HS-27A (cell line): ENCODE results near the gene KREMEN1.

Experiments
- DNase-seq: peaks from one replicate; pipeline ENCODE4 v3.0.0-alpha.2; 2012; ENCODE audit warnings: low read depth, missing footprints

KREMEN1 gene

GRCh38 chr22:29190051-29190450 is 117.2 kb downstream of the KREMEN1 start:
- DNase-seq = no peak

GRCh38 chr22:29190918-29191317 is 118.1 kb downstream of the KREMEN1 start:
- no peak for DNase-seq

DNA sequence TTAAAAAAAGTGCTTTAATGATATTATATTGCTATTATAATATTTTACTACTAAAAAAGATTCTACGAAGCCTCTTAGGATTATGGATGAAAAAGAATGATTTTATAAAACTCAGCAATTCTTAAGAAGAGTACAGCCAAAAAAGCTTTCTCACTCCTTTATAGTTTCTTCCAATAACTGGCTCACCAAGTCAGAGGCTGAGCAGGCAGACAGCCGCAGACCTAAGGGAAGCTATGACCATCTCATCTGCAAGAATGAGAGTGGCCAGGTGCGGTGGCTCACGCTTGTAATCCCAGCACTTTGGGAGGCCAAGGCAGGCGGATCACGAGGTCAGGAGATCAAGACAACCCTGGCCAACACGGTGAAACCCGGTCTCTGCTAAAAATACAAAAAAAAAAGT is 120.2 kb downstream of the KREMEN1 start:
- no peak for DNase-seq

- DNase-seq = no peak
These were observed 121.3 kb downstream of the KREMEN1 start for GRCh38 chr22:29194184-29194583.

DNA sequence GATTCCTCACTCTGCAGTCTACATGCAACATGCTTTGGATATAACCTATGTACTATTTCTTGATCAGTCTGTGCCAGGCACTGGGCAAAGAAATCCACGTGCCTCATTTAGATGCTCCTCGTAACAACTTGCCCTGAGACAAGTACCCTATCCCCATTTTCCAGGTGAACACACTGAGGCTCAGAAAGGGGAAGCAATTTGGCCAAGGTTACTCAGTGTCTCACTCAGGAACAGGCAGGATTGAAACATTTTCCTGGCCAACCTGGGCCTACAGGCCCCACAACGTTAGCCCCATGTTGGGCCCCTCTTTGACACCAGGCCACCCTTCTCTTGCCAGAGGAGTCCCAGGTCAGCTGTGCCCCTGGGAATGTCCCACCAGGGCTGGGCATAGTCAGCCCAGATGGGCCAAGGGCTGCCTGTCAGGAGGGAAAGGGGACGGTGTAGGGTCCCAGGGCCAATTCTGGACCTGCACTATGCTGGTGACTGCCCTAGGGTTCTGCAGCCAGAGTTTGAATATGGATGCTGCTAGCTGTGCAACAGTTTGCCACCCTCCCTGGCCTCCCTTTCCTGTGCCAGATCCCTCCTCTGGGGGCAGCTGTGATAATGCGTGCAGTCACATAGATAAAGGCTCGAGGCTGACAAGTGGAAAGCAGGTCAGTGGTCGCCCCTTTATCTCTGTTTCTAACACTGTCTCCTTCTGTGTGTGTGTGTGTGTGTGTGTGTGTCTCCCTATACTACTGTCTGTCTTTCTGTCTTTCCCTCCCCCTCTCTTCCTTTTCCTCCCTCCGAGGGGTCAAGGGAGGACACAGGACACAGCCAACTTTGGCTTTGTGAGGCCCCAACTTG is 122.5 kb downstream of the KREMEN1 start:
- DNase-seq = no peak

DNA sequence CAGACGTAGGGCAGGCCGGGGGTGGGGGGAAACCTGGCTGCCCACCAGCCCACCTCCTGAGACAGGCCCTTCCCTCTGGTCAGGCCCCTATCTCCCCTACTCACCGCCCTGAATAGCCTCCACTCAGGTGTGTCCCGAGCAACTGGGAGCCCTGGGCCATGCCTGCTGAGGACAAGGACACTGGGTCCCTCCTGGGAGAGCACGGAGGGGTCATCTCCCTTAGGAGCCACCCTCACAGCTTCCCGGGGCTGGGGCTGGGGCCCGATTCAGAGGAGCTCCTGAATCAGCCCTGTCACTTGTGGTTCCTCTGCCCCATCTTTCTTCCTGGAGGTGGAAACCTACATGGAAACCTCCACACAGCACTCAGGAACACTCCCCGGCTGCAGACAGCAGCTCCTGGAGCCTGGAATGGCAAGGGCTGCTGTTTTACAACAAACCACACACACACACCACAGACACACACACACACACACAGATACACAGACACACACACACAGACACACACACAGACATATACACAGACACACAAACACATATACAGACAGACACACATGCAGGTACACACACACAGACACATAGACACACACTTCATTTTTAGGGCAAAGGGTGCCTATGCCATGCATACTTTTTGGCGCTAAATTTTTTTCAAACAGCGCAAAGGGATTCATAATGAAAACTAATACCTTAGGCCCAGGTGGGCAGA is 123.3 kb downstream of the KREMEN1 start:
- DNase-seq = no peak

GRCh38 chr22:29197096-29197495 is 124.3 kb downstream of the KREMEN1 start:
- no peak for DNase-seq

DNA sequence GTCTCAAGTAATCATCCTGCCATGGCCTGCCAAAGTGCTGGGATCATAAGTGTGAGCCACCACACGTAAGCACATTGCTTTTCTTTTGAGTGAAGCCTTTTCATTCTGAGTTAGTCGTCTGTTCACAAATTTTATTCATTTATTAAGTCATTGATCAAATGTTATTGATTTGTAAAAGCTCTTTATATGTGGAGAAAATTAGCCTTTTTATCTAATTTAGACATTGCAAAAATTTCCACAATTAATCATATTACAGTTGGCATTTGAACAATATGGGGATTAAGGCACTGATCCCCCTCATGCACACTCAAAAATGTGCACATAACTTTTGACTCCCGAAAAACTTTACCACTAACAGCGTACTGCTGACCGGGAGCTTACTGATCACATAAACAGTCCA is 125.4 kb downstream of the KREMEN1 start:
- no peak for DNase-seq

DNA sequence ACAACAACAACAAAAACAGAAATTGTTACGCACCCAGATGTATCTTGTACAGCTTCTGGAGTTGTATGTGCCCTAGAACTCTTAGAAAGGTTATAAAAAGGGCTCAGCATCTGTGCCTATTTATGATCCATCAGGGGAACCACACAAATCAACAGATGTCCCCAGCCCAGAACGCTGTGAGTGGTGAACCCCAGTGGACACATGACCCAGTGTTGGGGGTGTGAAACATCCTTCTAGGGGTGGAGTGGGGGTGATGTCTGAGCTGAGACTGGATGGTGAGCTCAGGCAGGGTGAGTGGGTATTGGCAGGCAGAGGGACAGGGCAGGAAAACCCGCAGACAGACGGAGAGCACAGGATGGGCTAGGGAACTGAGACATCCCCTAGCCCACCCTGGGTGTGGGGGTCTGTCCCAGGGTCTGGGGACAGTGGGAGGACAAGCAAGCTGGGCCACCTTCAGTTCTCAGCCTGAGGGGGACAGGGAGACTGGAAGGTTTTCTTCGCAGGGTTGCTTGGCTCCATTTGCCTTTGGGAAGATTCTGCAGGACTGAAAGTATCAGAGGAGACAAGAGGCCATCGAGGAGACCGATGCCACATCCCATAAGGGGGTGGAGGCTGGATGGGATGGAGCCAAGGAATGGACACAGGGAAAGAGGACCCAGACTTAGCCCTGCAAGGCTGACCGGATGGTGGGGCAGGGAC is 127.0 kb downstream of the KREMEN1 start:
- DNase-seq = no peak

DNA sequence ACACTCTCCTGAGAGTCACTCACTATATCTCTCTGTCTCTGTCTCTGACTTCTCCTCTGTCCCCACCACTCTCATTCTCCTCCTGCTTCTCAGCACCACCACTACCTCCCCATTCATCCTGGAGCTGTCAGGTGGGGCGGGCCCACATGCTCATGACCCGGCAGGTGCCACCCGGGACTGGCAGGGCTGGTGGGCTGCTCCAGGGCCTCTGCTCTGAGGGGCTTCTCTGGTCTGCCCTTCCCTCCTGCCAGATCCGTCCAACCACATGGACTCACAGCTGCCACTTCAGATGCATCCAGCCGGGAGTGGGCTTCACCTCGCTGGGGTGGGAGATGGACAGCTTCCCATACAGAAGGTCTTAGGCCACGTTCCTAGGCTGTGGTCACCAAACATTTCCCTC is 128.1 kb downstream of the KREMEN1 start:
- DNase-seq = no peak

DNA sequence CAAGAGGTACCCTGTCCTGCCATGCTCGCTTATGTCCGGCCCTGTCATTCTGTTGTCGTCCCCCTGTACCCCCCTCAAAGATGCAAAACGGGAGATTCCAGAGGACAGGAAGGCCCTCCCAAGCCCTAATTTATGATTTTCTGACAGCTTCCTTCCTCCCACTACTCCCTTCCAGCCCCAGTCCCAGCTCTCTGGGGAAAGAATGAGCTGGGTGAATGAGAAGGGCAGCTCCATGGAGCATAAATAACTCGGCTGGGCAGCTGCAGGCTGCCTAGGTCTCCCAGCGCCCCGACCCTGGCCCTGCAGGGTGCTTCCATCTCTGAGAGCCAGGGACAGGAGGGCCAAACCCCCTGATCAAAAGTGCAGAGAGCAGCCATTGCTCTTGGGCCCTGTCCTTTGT is 128.9 kb downstream of the KREMEN1 start:
- DNase-seq = no peak

DNA sequence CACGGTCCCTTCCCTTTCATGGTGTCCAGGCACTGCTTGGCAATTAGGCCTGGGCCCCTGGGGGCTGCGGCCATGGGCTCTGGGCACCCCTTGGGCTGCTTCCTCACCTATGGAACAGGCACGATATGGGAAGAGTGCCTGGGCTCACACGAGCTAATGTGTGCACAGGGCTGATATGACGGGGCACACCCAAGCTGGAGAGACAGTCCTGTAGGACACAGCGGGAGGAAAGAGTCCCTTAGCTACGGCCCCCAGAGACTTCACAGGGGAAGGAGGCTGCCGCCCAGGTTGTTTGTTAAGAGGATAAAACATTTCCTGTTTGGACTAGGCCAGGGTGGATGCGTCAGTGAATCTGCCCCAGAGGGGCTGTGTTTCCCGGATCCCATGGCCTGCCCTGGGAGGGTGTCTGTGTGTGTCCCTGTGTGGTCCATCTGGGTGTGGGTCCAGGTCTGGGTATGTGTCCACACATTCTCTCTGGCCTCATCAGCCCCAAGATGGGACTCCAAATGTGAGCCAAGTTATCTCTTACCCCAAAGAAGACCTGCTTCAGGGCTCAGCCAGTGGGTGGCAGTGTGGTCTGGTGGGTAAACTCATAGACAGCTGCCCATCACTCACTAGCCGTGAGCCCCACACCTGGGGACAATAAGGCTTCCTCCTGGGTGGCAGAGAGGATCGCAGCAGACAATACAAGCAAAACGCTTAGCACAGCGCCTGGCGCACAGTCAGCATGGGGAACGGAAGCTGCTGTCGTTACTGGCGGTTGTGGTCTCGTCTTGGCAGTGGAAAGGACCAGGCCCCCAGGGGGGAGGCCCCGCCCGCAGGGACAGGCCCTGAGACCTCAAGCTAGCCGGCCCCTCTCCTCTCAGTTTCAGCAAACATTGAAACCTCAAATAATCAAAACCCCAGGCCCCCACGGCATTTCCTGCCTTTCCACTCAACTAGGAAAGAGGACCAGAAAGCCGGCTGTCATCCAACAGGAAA is 129.7 kb downstream of the KREMEN1 start:
- no peak for DNase-seq

GRCh38 chr22:29203488-29204454 is 130.9 kb downstream of the KREMEN1 start:
- no peak for DNase-seq

- DNase-seq = no peak
These were observed 131.8 kb downstream of the KREMEN1 start for GRCh38 chr22:29204455-29205183.

DNA sequence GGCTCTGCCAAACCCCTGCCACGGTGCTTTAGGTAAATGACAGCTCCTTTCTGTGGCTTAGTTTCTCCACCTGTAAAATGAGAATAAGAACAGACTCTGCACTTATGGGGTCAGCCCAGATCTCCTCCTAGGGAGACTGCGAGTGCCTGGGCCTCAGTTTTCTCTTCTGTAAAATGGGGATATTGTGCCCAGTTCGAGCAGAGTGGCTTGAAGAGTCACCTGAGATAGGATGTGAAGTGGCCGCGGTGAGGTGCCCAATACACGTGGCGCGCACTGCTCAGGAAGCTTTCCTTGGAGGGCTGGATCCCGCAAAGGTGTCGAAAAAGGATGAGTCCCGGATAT is 132.4 kb downstream of the KREMEN1 start:
- DNase-seq = no peak

- DNase-seq = no peak
These were observed 132.9 kb downstream of the KREMEN1 start, which contains the start of gene EMID1 for GRCh38 chr22:29205594-29206371. TSS of gene EMID1 (plus strand) at chr22:29205896. CDS start at chr22:29206039, 143 bp downstream.

GRCh38 chr22:29206372-29207242 is 133.8 kb downstream of the KREMEN1 start:
- no peak for DNase-seq

DNA sequence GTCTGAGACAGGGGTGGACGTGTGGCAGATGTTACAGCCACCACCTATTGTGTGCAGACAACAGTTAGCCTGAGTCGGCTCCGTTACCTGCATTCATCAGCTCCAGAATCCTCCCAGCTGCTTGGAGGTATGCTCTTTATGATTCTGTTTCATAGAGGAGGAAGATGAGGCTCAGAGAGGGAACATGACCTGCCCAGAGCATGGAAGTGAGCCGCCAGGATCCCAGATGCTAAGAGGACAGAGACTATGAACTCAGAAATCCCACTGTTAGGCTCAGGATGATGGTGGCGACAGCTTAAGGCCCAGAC is 134.4 kb downstream of the KREMEN1 start:
- no peak for DNase-seq
